HEK293 (cell line): ENCODE measurements around the gene PSTPIP2.

Experiments used
- CTCF ChIA-PET: fragments of 350-600 bp; formaldehyde crosslinking; extraction: SDS; loops from one replicate; lab custom pipeline; 2021; ENCODE audit warnings: antibody characterized with exemption; lab: Yijun Ruan, JAX
- POLR2A ChIA-PET: fragments of 300-600 bp; formaldehyde crosslinking; extraction: SDS; loops from one replicate; lab custom pipeline; 2020; ENCODE audit warnings: antibody characterized with exemption, inconsistent platforms; lab: Yijun Ruan, JAX
- H3K27ac ChIP-seq: fragments of 200-500 bp; sonication (Bioruptor generic); 2 replicates; pipeline ENCODE4 v1.5.1; 2014; ENCODE audit warnings: low read depth, low read length, control low read depth, inconsistent platforms; ENCODE audit errors: extremely low read depth
- H3K36me3 ChIP-seq, 2 experiments: fragments of 200-500 bp in 1 of 2; sonication (Bioruptor generic) in 1 of 2; 1 replicate in 1 of 2; 2 replicates in 1 of 2; pipeline ENCODE4 v1.5.1; 2014 to 2017; ENCODE audit warnings: inconsistent platforms in 2 of 2, low read length in 2 of 2; ENCODE audit not compliant: control insufficient read depth in 2 of 2, insufficient read depth in 1 of 2
- H3K4me1 ChIP-seq: fragments of 200-500 bp; sonication (Bioruptor generic); 2 replicates; pipeline ENCODE4 v1.5.1; 2014; ENCODE audit warnings: mild to moderate bottlenecking, low read length, inconsistent platforms; ENCODE audit not compliant: control insufficient read depth, insufficient read depth
- H3K4me3 ChIP-seq: 2 replicates; pipeline ENCODE4 v1.5.1; 2011; ENCODE audit warnings: low read depth, mild to moderate bottlenecking, control low read depth, low read length, moderate library complexity
- H3K9me3 ChIP-seq: fragments of 200-500 bp; sonication (Bioruptor generic); 2 replicates; pipeline ENCODE4 v1.5.1; 2014; ENCODE audit warnings: low read depth, low read length, inconsistent platforms; ENCODE audit not compliant: control insufficient read depth, insufficient read depth
- GFI1B ChIP-seq: fragments of 450-650 bp; formaldehyde crosslinking; IDR thresholded peaks from 2 replicates; pipeline ENCODE4 v1.5.1; 2016; ENCODE audit warnings: missing biosample characterization, missing genetic modification characterization
- HOXA7 ChIP-seq: sonication (generic); formaldehyde crosslinking; IDR thresholded peaks from 2 replicates; pipeline ENCODE4 v1.8.1; 2022; ENCODE audit warnings: missing genetic modification reagents, borderline replicate concordance
- MEIS1 ChIP-seq: sonication (generic); formaldehyde crosslinking; IDR thresholded peaks from 2 replicates; pipeline ENCODE4 v1.8.1; 2022; ENCODE audit warnings: missing genetic modification reagents, mild to moderate bottlenecking, borderline replicate concordance
- MZF1 ChIP-seq: fragments of 450-650 bp; formaldehyde crosslinking; IDR thresholded peaks from 2 replicates; pipeline ENCODE4 v1.5.1; 2017; ENCODE audit warnings: missing biosample characterization, missing genetic modification characterization, borderline replicate concordance
- OSR2 ChIP-seq: fragments of 450-650 bp; formaldehyde crosslinking; IDR thresholded peaks from 2 replicates; pipeline ENCODE4 v1.5.1; 2016; ENCODE audit warnings: missing biosample characterization, missing genetic modification characterization
- PRDM1 ChIP-seq: fragments of 450-650 bp; formaldehyde crosslinking; IDR thresholded peaks from 2 replicates; pipeline ENCODE4; 2016; ENCODE audit warnings: missing biosample characterization, missing genetic modification characterization
- RBAK ChIP-seq: fragments of 450-650 bp; formaldehyde crosslinking; IDR thresholded peaks from 2 replicates; pipeline ENCODE4 v1.5.1; 2016; ENCODE audit warnings: missing biosample characterization, missing genetic modification characterization
- SP2 ChIP-seq: fragments of 450-650 bp; formaldehyde crosslinking; IDR thresholded peaks from 2 replicates; pipeline ENCODE4 v1.5.1; 2016; ENCODE audit warnings: missing biosample characterization, missing genetic modification characterization
- TCF7L2 ChIP-seq: IDR thresholded peaks from 2 replicates; pipeline ENCODE4 v1.6.1; 2011; ENCODE audit warnings: low read depth, mild to moderate bottlenecking, inconsistent platforms, low read length, moderate library complexity, borderline replicate concordance
- ZBTB17 ChIP-seq: fragments of 450-650 bp; formaldehyde crosslinking; IDR thresholded peaks from 2 replicates; pipeline ENCODE4 v1.5.1; 2016; ENCODE audit warnings: missing biosample characterization, missing genetic modification characterization
- ZNF157 ChIP-seq: fragments of 450-650 bp; formaldehyde crosslinking; IDR thresholded peaks from 2 replicates; pipeline ENCODE4 v1.5.1; 2016; ENCODE audit warnings: missing biosample characterization, missing genetic modification characterization
- ZNF16 ChIP-seq: fragments of 450-650 bp; formaldehyde crosslinking; IDR thresholded peaks from 2 replicates; pipeline ENCODE4 v1.5.1; 2016; ENCODE audit warnings: low read depth, missing biosample characterization, missing genetic modification characterization
- ZNF266 ChIP-seq: fragments of 450-650 bp; formaldehyde crosslinking; IDR thresholded peaks from 2 replicates; pipeline ENCODE4 v1.5.1; 2016; ENCODE audit warnings: missing biosample characterization, missing genetic modification characterization, low read depth
- ZNF350 ChIP-seq: fragments of 450-650 bp; formaldehyde crosslinking; IDR thresholded peaks from 2 replicates; pipeline ENCODE4 v1.5.0; 2017; ENCODE audit warnings: missing biosample characterization, mild to moderate bottlenecking, missing genetic modification characterization
- ZNF404 ChIP-seq: fragments of 450-650 bp; formaldehyde crosslinking; IDR thresholded peaks from 2 replicates; pipeline ENCODE4 v1.5.1; 2017; ENCODE audit warnings: missing biosample characterization, missing genetic modification characterization
- ZNF48 ChIP-seq: fragments of 450-650 bp; formaldehyde crosslinking; IDR thresholded peaks from 2 replicates; pipeline ENCODE4 v1.5.1; 2016; ENCODE audit warnings: missing biosample characterization, missing genetic modification characterization
- ZNF626 ChIP-seq: fragments of 450-650 bp; sonication (Bioruptor Pico); formaldehyde crosslinking; IDR thresholded peaks from 2 replicates; pipeline ENCODE4 v1.5.1; 2018; ENCODE audit warnings: missing biosample characterization, missing genetic modification characterization, inconsistent platforms
- ZNF664 ChIP-seq: fragments of 450-650 bp; formaldehyde crosslinking; IDR thresholded peaks from 2 replicates; pipeline ENCODE4 v1.5.1; 2016; ENCODE audit warnings: missing biosample characterization, missing genetic modification characterization
- TF ChIP-seq, protein P1 (sequence below): fragments of 450-650 bp; formaldehyde crosslinking; IDR thresholded peaks from 2 replicates; pipeline ENCODE4 v1.5.1; 2016; ENCODE audit warnings: missing biosample characterization, missing genetic modification characterization
- TF ChIP-seq, protein P2 (sequence below): fragments of 450-650 bp; formaldehyde crosslinking; IDR thresholded peaks from 2 replicates; pipeline ENCODE4 v1.5.1; 2016; ENCODE audit warnings: missing biosample characterization, missing genetic modification characterization
- TF ChIP-seq, protein P3 (sequence below): IDR thresholded peaks from 2 replicates; pipeline ENCODE4 v1.6.1; 2011; ENCODE audit warnings: mild to moderate bottlenecking, low read depth, low read length, borderline replicate concordance
- TF ChIP-seq, protein P4 (sequence below): fragments of 450-650 bp; IDR thresholded peaks from 2 replicates; pipeline ENCODE4 v1.5.1; 2018; ENCODE audit warnings: missing biosample characterization, missing genetic modification characterization
- TF ChIP-seq, protein P5 (sequence below): fragments of 450-650 bp; formaldehyde crosslinking; IDR thresholded peaks from 2 replicates; pipeline ENCODE4 v1.5.1; 2016; ENCODE audit warnings: missing biosample characterization, missing genetic modification characterization

The PSTPIP2 gene

DNA sequence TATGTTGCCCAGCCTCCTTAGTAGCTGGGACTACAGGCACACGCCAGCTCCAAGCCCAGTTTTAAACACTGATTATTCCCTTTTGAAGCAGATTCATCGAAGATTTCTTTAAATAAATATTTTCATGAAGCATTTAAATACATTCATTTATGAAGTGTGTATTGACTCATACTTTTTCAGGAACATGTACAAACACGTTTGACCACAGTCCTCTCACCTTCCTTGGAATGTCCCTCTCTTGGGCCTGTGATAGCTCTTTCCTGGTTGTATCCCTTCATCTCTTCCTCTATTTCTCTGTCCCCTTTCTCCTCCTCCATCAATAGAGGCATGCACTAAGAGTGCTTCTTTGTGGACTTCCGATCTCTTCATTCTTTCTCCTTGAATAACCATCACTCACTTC is 2.5 kb downstream of the PSTPIP2 start:
- Histone ChIP-seq H3K36me3 (no peaks in the 10 kb centered on the region), H3K27ac (no peak overlapping the region), H3K9me3 (no peaks in the 10 kb centered on the region), H3K4me1 (no peaks in the 10 kb centered on the region), H3K4me3 (no peak overlapping the region)
- CTCF ChIA-PET = interaction anchor here (0.7 to 1.3 kb wide), 4 partner anchors 75 to 403 kb away, joined by 3 read pairs; no protein-coding TSS in a partner anchor
- no peak for TF ChIP-seq MZF1 (tag by site-specific recombination)
- TF ChIP-seq TCF7L2 = no peak
- TF ChIP-seq, protein P1, sequence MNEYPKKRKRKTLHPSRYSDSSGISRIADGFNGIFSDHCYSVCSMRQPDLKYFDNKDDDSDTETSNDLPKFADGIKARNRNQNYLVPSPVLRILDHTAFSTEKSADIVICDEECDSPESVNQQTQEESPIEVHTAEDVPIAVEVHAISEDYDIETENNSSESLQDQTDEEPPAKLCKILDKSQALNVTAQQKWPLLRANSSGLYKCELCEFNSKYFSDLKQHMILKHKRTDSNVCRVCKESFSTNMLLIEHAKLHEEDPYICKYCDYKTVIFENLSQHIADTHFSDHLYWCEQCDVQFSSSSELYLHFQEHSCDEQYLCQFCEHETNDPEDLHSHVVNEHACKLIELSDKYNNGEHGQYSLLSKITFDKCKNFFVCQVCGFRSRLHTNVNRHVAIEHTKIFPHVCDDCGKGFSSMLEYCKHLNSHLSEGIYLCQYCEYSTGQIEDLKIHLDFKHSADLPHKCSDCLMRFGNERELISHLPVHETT (tag by site-specific recombination) = no peak
- no peak for TF ChIP-seq HOXA7 (CRISPR knock-in tag)
- no peak for TF ChIP-seq ZNF16 (tag by site-specific recombination)
- TF ChIP-seq, protein P2, sequence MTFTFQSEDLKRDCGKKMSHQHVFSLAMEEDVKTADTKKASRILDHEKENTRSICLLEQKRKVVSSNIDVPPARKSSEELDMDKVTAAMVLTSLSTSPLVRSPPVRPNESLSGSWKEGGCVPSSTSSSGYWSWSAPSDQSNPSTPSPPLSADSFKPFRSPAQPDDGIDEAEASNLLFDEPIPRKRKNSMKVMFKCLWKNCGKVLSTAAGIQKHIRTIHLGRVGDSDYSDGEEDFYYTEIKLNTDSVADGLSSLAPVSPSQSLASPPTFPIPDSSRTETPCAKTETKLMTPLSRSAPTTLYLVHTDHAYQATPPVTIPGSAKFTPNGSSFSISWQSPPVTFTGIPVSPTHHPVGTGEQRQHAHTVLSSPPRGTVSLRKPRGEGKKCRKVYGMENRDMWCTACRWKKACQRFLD (tag by site-specific recombination) = no peak
- TF ChIP-seq ZNF157 (tag by site-specific recombination) = no peak
- no peak for TF ChIP-seq GFI1B (tag by site-specific recombination)
- no peak for TF ChIP-seq ZNF48 (tag by site-specific recombination)
- no peak for TF ChIP-seq RBAK (tag by site-specific recombination)
- TF ChIP-seq ZNF266 (tag by site-specific recombination) = no peak
- no peak for TF ChIP-seq SP2 (tag by site-specific recombination)
- TF ChIP-seq MEIS1 (CRISPR knock-in tag) = no peak
- no peak for TF ChIP-seq OSR2 (tag by site-specific recombination)
- no peak for TF ChIP-seq ZNF626
- TF ChIP-seq, protein P3, sequence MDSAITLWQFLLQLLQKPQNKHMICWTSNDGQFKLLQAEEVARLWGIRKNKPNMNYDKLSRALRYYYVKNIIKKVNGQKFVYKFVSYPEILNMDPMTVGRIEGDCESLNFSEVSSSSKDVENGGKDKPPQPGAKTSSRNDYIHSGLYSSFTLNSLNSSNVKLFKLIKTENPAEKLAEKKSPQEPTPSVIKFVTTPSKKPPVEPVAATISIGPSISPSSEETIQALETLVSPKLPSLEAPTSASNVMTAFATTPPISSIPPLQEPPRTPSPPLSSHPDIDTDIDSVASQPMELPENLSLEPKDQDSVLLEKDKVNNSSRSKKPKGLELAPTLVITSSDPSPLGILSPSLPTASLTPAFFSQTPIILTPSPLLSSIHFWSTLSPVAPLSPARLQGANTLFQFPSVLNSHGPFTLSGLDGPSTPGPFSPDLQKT = no peak
- TF ChIP-seq ZNF664 = no peak
- TF ChIP-seq ZNF404 (tag by site-specific recombination) = no peak
- POLR2A ChIA-PET = interaction anchor here (0.9 kb wide), 1 partner anchor 23 kb away, joined by 3 read pairs; no protein-coding TSS in a partner anchor

DNA sequence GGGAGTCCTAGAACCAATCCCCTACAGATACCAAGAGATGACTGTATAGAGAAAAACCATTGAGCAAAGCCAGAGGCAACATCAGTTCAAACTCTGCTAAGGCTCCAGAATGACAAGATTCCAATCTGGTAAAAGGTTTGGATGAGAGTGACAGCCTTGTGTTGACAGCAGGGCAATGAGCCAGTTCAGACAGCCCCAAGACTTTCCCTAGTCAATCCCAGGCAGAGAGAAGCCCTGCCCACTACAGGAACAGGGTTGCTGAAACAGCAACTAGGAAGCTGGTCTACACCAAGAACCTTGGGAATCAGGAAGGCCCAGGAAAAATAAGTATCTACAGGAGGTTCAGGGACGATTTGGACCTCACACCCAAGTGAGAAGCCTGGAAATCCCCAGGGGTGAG is 3.3 kb downstream of the PSTPIP2 start:
- Histone ChIP-seq H3K36me3 (no peaks in the 10 kb centered on the region), H3K27ac (no peak overlapping the region), H3K9me3 (no peaks in the 10 kb centered on the region), H3K4me1 (no peaks in the 10 kb centered on the region), H3K4me3 (no peak overlapping the region)
- ChIA-PET POLR2A (no interaction called here), CTCF (interaction anchor here (1.0 kb wide), 1 partner anchor 76 kb away, joined by 3 read pairs; no protein-coding TSS in a partner anchor)
- TF ChIP-seq, protein P4, sequence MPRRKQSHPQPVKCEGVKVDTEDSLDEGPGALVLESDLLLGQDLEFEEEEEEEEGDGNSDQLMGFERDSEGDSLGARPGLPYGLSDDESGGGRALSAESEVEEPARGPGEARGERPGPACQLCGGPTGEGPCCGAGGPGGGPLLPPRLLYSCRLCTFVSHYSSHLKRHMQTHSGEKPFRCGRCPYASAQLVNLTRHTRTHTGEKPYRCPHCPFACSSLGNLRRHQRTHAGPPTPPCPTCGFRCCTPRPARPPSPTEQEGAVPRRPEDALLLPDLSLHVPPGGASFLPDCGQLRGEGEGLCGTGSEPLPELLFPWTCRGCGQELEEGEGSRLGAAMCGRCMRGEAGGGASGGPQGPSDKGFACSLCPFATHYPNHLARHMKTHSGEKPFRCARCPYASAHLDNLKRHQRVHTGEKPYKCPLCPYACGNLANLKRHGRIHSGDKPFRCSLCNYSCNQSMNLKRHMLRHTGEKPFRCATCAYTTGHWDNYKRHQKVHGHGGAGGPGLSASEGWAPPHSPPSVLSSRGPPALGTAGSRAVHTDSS (tag by site-specific recombination) = no peak
- TF ChIP-seq, protein P2 (tag by site-specific recombination) = no peak
- TF ChIP-seq ZBTB17 (tag by site-specific recombination) (no peak), ZNF350 (tag by site-specific recombination) (no peak), PRDM1 (tag by site-specific recombination) (0 out of 2 replicates have a peak, but pooled peaks have one; percentile 19)
- TF ChIP-seq, protein P5, sequence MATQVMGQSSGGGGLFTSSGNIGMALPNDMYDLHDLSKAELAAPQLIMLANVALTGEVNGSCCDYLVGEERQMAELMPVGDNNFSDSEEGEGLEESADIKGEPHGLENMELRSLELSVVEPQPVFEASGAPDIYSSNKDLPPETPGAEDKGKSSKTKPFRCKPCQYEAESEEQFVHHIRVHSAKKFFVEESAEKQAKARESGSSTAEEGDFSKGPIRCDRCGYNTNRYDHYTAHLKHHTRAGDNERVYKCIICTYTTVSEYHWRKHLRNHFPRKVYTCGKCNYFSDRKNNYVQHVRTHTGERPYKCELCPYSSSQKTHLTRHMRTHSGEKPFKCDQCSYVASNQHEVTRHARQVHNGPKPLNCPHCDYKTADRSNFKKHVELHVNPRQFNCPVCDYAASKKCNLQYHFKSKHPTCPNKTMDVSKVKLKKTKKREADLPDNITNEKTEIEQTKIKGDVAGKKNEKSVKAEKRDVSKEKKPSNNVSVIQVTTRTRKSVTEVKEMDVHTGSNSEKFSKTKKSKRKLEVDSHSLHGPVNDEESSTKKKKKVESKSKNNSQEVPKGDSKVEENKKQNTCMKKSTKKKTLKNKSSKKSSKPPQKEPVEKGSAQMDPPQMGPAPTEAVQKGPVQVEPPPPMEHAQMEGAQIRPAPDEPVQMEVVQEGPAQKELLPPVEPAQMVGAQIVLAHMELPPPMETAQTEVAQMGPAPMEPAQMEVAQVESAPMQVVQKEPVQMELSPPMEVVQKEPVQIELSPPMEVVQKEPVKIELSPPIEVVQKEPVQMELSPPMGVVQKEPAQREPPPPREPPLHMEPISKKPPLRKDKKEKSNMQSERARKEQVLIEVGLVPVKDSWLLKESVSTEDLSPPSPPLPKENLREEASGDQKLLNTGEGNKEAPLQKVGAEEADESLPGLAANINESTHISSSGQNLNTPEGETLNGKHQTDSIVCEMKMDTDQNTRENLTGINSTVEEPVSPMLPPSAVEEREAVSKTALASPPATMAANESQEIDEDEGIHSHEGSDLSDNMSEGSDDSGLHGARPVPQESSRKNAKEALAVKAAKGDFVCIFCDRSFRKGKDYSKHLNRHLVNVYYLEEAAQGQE (tag by site-specific recombination) = no peak
